Heart left ventricle (tissue), 13 donors: ENCODE results near the gene ACTR1A.

Source experiments
- POLR2A ChIP-seq, 2 donors: fragments of 450-650 bp; IDR thresholded peaks; one replicate each; pipeline ENCODE4 v1.6.1; 2017; ENCODE audit warnings: antibody characterized with exemption in 2 of 2, mild to moderate bottlenecking in 2 of 2, moderate library complexity in 2 of 2
- TF ChIP-seq, protein P1 (sequence below), 12 donors: fragments of 200-600 bp; sonication (generic) in 4 of 12; IDR thresholded peaks; one replicate each; pipeline versions ENCODE4 v1.5.0 to v1.8.0; 2018 to 2022; ENCODE audit warnings: antibody characterized with exemption in 12 of 12, mild to moderate bottlenecking in 5 of 12
- donor health status: ischemic (EF 13 %, LVEDD 7.1; RV severe dilation, severe dysfunction).
- donor health status: DM: no; HTN: yes; CAD: no.
- donor health status: DM: no; HTN: no; CAD: no.
- donor health status: ischemic (EF 25% LVEDD 6.9; RV normal size, moderate dysfunction).
- donor health status: ischemic (EF 25% LVEDD 5.7; RV mildly dilated, moderate dysfunction).
- donor health status: ischemic (EF 35%, LVEDD 5.7; RV mildly dilated, moderate dysfunction).
- donor health status: nonischemic (EF 11% LVEDD 7.7; RV severe dilation, severe dysfunction).
- donor health status: DM: yes; HTN: yes; CAD: no.
- donor health status: PGD.
- donor health status: ischemic (EF 29% LVEDD 5.4; RV normal size, mild dysfunction).
- donor health status: nonischemic (EF 23%, LVEDD 6.1; RV moderate dilation, normal function).

DNA sequence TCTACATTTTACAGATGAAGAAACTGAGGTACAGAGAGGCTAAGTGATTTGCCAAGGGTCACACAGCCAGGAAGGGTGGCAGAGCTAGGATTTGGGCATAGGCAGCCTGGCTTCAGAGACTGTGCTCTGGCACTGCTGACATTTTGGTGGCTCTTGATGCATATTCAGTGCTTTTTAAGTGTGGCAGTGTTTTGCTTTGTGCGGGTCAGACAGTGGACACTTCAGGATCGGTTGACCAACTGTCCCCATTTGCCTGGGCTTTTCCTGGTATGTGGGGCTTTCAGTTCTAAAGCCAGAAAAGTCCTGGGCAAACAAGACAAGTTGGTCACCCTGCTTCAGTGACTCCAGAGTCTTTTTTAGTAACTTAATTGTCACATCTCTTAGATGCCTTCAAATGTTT, 36.3 kb upstream of the ACTR1A start:
- TF ChIP-seq POLR2A (IDR thresholded peaks at IDR 0.05), result no peak
- TF ChIP-seq, protein P1, sequence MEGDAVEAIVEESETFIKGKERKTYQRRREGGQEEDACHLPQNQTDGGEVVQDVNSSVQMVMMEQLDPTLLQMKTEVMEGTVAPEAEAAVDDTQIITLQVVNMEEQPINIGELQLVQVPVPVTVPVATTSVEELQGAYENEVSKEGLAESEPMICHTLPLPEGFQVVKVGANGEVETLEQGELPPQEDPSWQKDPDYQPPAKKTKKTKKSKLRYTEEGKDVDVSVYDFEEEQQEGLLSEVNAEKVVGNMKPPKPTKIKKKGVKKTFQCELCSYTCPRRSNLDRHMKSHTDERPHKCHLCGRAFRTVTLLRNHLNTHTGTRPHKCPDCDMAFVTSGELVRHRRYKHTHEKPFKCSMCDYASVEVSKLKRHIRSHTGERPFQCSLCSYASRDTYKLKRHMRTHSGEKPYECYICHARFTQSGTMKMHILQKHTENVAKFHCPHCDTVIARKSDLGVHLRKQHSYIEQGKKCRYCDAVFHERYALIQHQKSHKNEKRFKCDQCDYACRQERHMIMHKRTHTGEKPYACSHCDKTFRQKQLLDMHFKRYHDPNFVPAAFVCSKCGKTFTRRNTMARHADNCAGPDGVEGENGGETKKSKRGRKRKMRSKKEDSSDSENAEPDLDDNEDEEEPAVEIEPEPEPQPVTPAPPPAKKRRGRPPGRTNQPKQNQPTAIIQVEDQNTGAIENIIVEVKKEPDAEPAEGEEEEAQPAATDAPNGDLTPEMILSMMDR (IDR thresholded peaks at IDR 0.05), result no peak
